Activated CD4-positive, alpha-beta T cell treated with anti-CD3 and anti-CD28 coated beads, Interleukin-2, amount 10 ng/mL, durations not matched to agents 7 days and 5 days (primary cell): ENCODE measurements around the gene CFAP100. TPM values are rescaled to one million over a fixed set of nuclear protein-coding genes. Genes with fewer than 3 reads are reported as not detected.

ENCODE experiments used
- CTCF ChIA-PET: fragments of 350-600 bp; sonication (Branson Sonifier 250); formaldehyde crosslinking; loops from one replicate; lab custom pipeline; 2021; ENCODE audit warnings: antibody characterized with exemption; lab: Charles Lee
- POLR2A ChIA-PET: fragments of 350-600 bp; sonication (Branson Sonifier 250); formaldehyde crosslinking; loops from one replicate; lab custom pipeline; 2021; ENCODE audit warnings: antibody characterized with exemption; lab: Charles Lee
- DNase-seq: peaks from one replicate; pipeline ENCODE4 v3.0.0-alpha.2; 2020
- H3K27ac Mint-ChIP-seq: one replicate; pipeline ENCODE4 v1.8.0; 2021; ENCODE audit warnings: mild to moderate bottlenecking, moderate library complexity, mixed read lengths
- H3K27me3 Mint-ChIP-seq: one replicate; pipeline ENCODE4 v1.8.0; 2021; ENCODE audit warnings: mixed read lengths
- H3K36me3 Mint-ChIP-seq: one replicate; pipeline ENCODE4 v1.8.0; 2021; ENCODE audit warnings: low read depth, mixed read lengths
- H3K4me1 Mint-ChIP-seq: one replicate; pipeline ENCODE4 v1.8.0; 2021; ENCODE audit warnings: mixed read lengths
- H3K4me3 Mint-ChIP-seq: one replicate; pipeline ENCODE4 v1.8.0; 2021; ENCODE audit warnings: mild to moderate bottlenecking, moderate library complexity, mixed read lengths
- H3K9me3 Mint-ChIP-seq: one replicate; pipeline ENCODE4 v1.8.0; 2021; ENCODE audit warnings: mixed read lengths
- total RNA-seq, 2 experiments: library from RNA; stranded (reverse); gene quantifications; one replicate each; pipeline ENCODE4 v1.2.3, GENCODE V29; 2021

Gene CFAP100
- total RNA-seq, 2 experiments from 2014 or later, result not detected

DNA sequence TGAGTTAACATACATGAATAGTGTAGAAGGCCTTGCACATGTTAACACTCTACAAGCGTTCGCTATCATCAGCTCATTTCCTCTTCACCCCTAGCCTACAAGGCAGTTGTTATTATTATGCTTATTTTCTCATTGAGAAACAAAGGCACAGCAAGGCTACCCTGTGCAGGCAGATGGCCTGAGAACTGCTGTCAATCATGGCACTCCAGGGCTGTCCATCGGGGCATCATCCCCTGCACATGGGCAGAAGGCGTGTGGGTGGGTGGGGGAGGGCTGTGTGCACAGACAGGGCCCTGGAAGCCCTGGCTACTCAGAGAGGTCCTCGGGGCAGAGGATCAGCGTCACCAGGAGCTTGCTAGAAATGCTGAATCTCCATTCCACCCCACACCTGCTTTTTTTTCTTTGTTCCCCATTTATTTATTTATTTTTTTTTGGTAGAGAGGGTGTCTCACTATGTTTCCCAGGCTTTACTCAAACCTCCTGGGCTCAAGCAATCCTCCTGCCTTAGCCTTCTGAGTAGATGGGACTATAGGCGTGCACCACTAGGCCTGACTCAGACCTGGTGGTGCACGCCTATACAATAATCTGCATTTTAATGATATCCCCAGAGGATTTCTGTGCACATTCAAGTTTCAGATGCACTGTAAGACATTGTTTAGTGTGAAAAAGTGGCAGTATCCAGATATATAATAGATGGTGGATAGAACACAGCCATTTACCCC lies 90.6 kb downstream of the CFAP100 start:
- POLR2A ChIA-PET, result no interaction called here
- peaks cover 17% of the 10 kb centered on the region for H3K4me1 Mint-ChIP-seq
- H3K27ac Mint-ChIP-seq, result no peak overlapping the region
- CTCF ChIA-PET, result interaction anchor here (1.2 kb wide), 1 partner anchor 9 kb away, joined by 3 read pairs; no protein-coding TSS in a partner anchor
- DNase-seq, result no peak
- H3K36me3 Mint-ChIP-seq, result no peaks in the 10 kb centered on the region
- no peaks in the 10 kb centered on the region for H3K27me3 Mint-ChIP-seq
- H3K9me3 Mint-ChIP-seq, result no peaks in the 10 kb centered on the region
- no peak overlapping the region for H3K4me3 Mint-ChIP-seq

DNA sequence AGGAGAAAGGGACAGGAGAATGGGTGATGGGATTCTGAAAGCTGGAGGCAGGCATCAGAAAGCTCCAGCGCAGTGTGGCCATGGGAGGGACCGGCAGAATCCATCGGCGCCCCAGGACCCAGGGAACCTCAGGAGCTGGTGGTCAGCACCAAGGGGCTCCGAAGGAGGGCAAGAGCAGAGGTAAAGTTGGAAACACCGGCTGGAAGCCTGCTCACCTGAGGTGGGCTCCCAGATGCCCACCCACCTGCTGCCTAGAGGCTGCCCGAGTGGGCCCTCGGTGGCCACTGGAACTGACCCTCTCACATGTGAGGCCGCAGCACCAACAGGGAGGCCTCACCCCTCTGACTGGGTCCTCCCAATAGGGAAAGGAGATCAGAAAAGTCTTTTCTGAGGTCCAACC lies 91.2 kb downstream of the CFAP100 start:
- no peaks in the 10 kb centered on the region for H3K36me3 Mint-ChIP-seq
- ChIA-PET CTCF (no interaction called here), POLR2A (no interaction called here)
- DNase-seq, result no peak
- H3K4me1 Mint-ChIP-seq, result peaks cover 17% of the 10 kb centered on the region
- H3K27ac Mint-ChIP-seq, result no peak overlapping the region
- no peaks in the 10 kb centered on the region for H3K27me3 Mint-ChIP-seq
- no peaks in the 10 kb centered on the region for H3K9me3 Mint-ChIP-seq
- no peak overlapping the region for H3K4me3 Mint-ChIP-seq

Other genes with a start within 250 kb of the CFAP100 start
- not detected for gene ALDH1L1, start 214.3 kb upstream of the CFAP100 start, total RNA-seq
- not detected for gene KLF15, start 37.5 kb upstream of the CFAP100 start, total RNA-seq
- gene ZXDC, start 81.0 kb downstream of the CFAP100 start, total RNA-seq, result 10 to 100 TPM; 27.8 to 28.2 TPM
- not detected for gene UROC1, start 122.9 kb downstream of the CFAP100 start, total RNA-seq
- not detected for gene CHST13, start 129.2 kb downstream of the CFAP100 start, total RNA-seq
- gene C3orf22, start 164.0 kb downstream of the CFAP100 start, total RNA-seq, result not detected